Esophagus muscularis mucosa (tissue), 4 donors: Measurements from ENCODE around the gene ITGAD. TPM values are rescaled to one million over a fixed set of nuclear protein-coding genes. Genes with fewer than 3 reads are reported as not detected.

Experiments used
- DNase-seq: peaks from one replicate; pipeline ENCODE4 v3.0.0-alpha.2; 2017; ENCODE audit errors: extremely low spot score
- H3K27ac ChIP-seq, 4 donors: fragments of 200-600 bp; sonication (generic); replicated peaks in 1 of 4; 1 replicate in 3 of 4; 2 replicates in 1 of 4; pipeline ENCODE4 v1.5.1; 2016 to 2019; ENCODE audit warnings: mild to moderate bottlenecking in 1 of 4
- H3K27me3 ChIP-seq, 4 donors: fragments of 200-600 bp; sonication (generic); one replicate each; pipeline versions ENCODE4 v1.5.1 to v1.6.0; 2016 to 2019
- H3K36me3 ChIP-seq, 4 donors: fragments of 200-600 bp; sonication (generic); one replicate each; pipeline ENCODE4 v1.5.1; 2016 to 2019
- H3K4me1 ChIP-seq, 4 donors: fragments of 200-600 bp; sonication (generic); one replicate each; pipeline ENCODE4 v1.5.1; 2016 to 2019
- H3K4me3 ChIP-seq, 4 donors: fragments of 200-600 bp; sonication (generic); 1 replicate in 2 of 4; 2 replicates in 2 of 4; pipeline ENCODE4 v1.5.1; 2016 to 2019; ENCODE audit warnings: mild to moderate bottlenecking in 4 of 4, moderate library complexity in 1 of 4
- H3K9me3 ChIP-seq, 4 donors: fragments of 200-600 bp; sonication (generic); 1 replicate in 3 of 4; 2 replicates in 1 of 4; pipeline ENCODE4 v1.5.1; 2016 to 2019
- EP300 ChIP-seq: sonication (generic); formaldehyde crosslinking; IDR thresholded peaks from one replicate; pipeline ENCODE4 v1.6.1; 2017; ENCODE audit warnings: antibody characterized with exemption
- POLR2A ChIP-seq: fragments of 450-650 bp; IDR thresholded peaks from one replicate; pipeline ENCODE4 v1.6.1; 2017; ENCODE audit warnings: antibody characterized with exemption, moderate library complexity, mild to moderate bottlenecking, low read depth
- POLR2AphosphoS5 ChIP-seq, 2 donors: sonication (generic); formaldehyde crosslinking; IDR thresholded peaks; one replicate each; pipeline ENCODE4 v1.6.1; 2017; ENCODE audit warnings: antibody characterized with exemption in 2 of 2
- WGBS: methylation state at CpG from one replicate; pipeline ENCODE4 v1.1.5; 2018; 5-methylcytosine and 5-hydroxymethylcytosine counted together
- intact Hi-C: fragments of 100-400 bp; cut with DNase I; formaldehyde crosslinking; loops from one replicate; pipeline ENCODE4 v1.15.1; 2023
- total RNA-seq, 4 donors: library from RNA; depleted of rRNA; stranded (reverse); fragments of >200 nt; gene quantifications; one replicate each; pipeline versions ENCODE4 v1.1.0 to v1.2.1, GENCODE V29; 2016
- TF ChIP-seq, protein P1 (sequence below), 3 experiments: fragments of 200-600 bp in 2 of 3; fragments of 450-650 bp in 1 of 3; sonication (generic) in 2 of 3; IDR thresholded peaks; one replicate each; pipeline ENCODE4 v1.5.1; 2017 to 2019; ENCODE audit warnings: antibody characterized with exemption in 3 of 3, mild to moderate bottlenecking in 2 of 3, moderate library complexity in 1 of 3

Gene ITGAD
- total RNA-seq, 4 donors from 2014 or later, result 0.50 TPM; not detected in 3

DNA sequence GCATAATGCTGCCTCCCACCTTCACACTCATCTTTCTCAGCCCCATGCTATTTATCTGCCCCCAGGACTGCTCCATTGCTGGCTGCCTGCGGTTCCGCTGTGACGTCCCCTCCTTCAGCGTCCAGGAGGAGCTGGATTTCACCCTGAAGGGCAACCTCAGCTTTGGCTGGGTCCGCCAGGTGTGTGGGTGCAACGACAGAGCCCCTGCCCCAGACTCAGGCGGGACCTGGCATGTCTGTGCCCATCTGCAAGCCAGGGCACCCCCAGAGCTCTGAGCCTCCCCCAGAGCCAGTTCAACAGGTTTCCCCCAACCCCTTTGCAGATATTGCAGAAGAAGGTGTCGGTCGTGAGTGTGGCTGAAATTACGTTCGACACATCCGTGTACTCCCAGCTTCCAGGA lies 12.9 kb upstream of the ITGAD start:
- Histone ChIP-seq H3K9me3 (peaks cover 0 to 5% (median 1%) of the 10 kb centered on the region in 4 donors), H3K27me3 (peaks cover 0 to 37% (median 2%) of the 10 kb centered on the region in 4 donors), H3K36me3 (no peaks in the 10 kb centered on the region), H3K4me1 (no peaks in the 10 kb centered on the region), H3K4me3 (no peak overlapping the region), H3K27ac (no peak overlapping the region)
- no peak for TF ChIP-seq POLR2A
- TF ChIP-seq POLR2AphosphoS5 (IDR thresholded peaks at IDR 0.05), result no peak
- TF ChIP-seq, protein P1, sequence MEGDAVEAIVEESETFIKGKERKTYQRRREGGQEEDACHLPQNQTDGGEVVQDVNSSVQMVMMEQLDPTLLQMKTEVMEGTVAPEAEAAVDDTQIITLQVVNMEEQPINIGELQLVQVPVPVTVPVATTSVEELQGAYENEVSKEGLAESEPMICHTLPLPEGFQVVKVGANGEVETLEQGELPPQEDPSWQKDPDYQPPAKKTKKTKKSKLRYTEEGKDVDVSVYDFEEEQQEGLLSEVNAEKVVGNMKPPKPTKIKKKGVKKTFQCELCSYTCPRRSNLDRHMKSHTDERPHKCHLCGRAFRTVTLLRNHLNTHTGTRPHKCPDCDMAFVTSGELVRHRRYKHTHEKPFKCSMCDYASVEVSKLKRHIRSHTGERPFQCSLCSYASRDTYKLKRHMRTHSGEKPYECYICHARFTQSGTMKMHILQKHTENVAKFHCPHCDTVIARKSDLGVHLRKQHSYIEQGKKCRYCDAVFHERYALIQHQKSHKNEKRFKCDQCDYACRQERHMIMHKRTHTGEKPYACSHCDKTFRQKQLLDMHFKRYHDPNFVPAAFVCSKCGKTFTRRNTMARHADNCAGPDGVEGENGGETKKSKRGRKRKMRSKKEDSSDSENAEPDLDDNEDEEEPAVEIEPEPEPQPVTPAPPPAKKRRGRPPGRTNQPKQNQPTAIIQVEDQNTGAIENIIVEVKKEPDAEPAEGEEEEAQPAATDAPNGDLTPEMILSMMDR (IDR thresholded peaks at IDR 0.05), result no peak
- TF ChIP-seq EP300, result no peak
- intact Hi-C loops, result no loop called here
- no peak for DNase-seq
- WGBS, result 81% methylated on average over 11 of the region's 12 CpGs

DNA sequence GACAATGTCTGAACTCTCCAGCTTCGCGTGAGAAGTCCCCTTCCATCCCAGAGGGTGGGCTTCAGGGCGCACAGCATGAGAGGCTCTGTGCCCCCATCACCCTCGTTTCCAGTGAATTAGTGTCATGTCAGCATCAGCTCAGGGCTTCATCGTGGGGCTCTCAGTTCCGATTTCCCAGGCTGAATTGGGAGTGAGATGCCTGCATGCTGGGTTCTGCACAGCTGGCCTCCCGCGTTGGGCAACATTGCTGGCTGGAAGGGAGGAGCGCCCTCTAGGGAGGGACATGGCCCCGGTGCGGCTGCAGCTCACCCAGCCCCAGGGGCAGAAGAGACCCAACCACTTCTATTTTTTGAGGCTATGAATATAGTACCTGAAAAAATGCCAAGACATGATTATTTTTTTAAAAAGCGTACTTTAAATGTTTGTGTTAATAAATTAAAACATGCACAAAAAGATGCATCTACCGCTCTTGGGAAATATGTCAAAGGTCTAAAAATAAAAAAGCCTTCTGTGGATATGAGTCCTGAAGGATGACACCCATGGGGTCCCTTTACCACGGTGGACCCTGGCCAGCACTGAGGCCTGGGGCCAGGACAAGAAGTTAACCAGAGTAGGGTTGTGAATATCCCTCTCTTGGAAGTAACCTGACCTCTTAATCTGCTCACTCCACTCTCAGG lies 10.5 kb upstream of the ITGAD start:
- 22% methylated on average over 14 of the region's 14 CpGs for WGBS
- H3K9me3 ChIP-seq, result no peaks in the 10 kb centered on the region
- intact Hi-C loops, result no loop called here
- no peak overlapping the region for H3K27ac ChIP-seq
- TF ChIP-seq, protein P1 (IDR thresholded peaks at IDR 0.05), result peak; percentile 29 to 51 (median 34)
- TF ChIP-seq POLR2A (no peak), POLR2AphosphoS5 (IDR thresholded peaks at IDR 0.05) (no peak), EP300 (no peak)
- H3K27me3 ChIP-seq, result peaks cover 0 to 51% (median 2%) of the 10 kb centered on the region in 4 donors
- no peaks in the 10 kb centered on the region for H3K4me1 ChIP-seq
- H3K36me3 ChIP-seq, result no peaks in the 10 kb centered on the region
- H3K4me3 ChIP-seq, result no peak overlapping the region
- DNase-seq, result peak; percentile 94

DNA sequence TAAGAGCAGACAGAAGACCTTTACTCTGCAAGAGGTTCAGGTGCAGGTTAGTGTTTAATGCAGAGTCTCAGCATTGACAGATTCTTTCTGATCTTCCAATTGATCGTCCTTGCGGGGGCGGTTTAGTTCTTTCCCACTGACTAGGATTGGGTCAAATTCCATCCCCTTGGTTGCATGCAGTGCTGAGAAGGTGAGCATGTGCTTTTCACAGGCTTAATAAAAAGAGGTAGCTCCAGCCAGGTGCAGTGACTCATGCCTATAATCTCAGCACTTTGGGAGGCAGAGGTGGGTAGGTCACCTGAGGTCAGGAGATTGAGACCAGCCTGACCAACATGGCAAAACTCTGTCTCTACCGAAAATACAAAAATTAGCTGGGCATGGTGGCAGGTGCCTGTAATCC lies 7.5 kb upstream of the ITGAD start:
- Histone ChIP-seq H3K4me1 (no peaks in the 10 kb centered on the region), H3K27me3 (peaks cover 0 to 62% (median 2%) of the 10 kb centered on the region in 4 donors), H3K36me3 (no peaks in the 10 kb centered on the region), H3K4me3 (no peak overlapping the region), H3K27ac (no peak overlapping the region), H3K9me3 (no peaks in the 10 kb centered on the region)
- no peak for TF ChIP-seq POLR2A
- TF ChIP-seq POLR2AphosphoS5 (IDR thresholded peaks at IDR 0.05), result no peak
- TF ChIP-seq EP300, result no peak
- TF ChIP-seq, protein P1 (IDR thresholded peaks at IDR 0.05), result no peak
- no peak for DNase-seq
- intact Hi-C loops, result no loop called here
- 84% methylated on average over 4 of the region's 4 CpGs for WGBS

DNA sequence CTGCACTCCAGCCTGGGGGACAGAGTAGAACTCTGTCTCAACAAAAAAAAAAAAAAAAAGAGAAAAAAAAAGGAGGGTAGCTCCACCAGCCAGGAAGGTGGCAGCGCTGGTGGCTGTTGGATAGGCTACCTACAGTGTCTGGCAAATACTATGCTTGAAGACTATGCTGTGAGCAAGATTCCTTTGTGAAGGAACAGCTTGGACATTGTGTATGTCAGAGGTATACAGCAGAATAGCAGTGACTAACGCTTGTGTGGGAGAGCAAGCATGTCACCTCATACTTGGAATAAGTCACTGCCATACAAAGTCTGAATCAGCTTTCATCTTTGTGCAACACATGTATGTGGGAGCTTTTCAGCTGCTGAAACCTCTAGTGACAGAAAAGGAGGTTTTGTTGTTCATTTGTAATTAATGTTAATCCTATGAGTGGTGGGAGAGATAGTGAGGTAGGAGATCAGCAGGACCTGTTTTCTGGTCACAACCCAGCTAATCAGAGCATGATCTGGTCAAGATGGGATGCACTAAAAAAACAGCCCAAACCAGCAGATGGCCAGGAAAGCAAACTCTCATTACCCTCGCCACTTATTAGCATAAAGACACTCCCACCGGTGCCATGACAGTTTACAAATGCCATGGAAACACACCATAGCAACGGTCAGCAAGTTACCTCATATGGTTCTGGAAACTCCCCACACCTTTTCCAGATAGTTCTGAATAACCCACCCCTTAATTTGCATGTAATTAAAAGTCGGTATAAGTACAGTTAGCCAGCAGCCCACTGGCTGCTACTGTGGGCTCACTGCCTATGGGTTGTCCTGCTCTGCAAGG lies 6.8 kb upstream of the ITGAD start:
- intact Hi-C loops, result no loop called here
- Histone ChIP-seq H3K27me3 (peaks cover 0 to 60% (median 2%) of the 10 kb centered on the region in 4 donors), H3K27ac (no peak overlapping the region), H3K4me3 (no peak overlapping the region), H3K36me3 (no peaks in the 10 kb centered on the region), H3K9me3 (no peaks in the 10 kb centered on the region), H3K4me1 (no peaks in the 10 kb centered on the region)
- no peak for DNase-seq
- TF ChIP-seq, protein P1 (IDR thresholded peaks at IDR 0.05), result no peak
- TF ChIP-seq POLR2AphosphoS5 (IDR thresholded peaks at IDR 0.05), result no peak
- TF ChIP-seq EP300, result no peak
- TF ChIP-seq POLR2A, result no peak
- 58% methylated on average over 6 of the region's 6 CpGs for WGBS
